Tibial nerve (tissue), 4 donors: ENCODE data around the gene SRR. TPM values are rescaled to one million over a fixed set of nuclear protein-coding genes. Genes with fewer than 3 reads are reported as not detected.

Experiments
- DNase-seq, 2 donors: peaks; one replicate each; pipeline ENCODE4 v3.0.0-alpha.2; 2019; ENCODE audit warnings: low spot score in 2 of 2
- H3K27ac ChIP-seq, 4 donors: fragments of 200-600 bp; sonication (generic) in 3 of 4; one replicate each; pipeline ENCODE4 v1.5.1; 2017 to 2019; ENCODE audit warnings: mild to moderate bottlenecking in 1 of 4
- H3K27me3 ChIP-seq, 2 donors: fragments of 200-600 bp; sonication (generic) in 1 of 2; one replicate each; pipeline versions ENCODE4 v1.5.1 to v1.6.0; 2017 to 2019
- H3K36me3 ChIP-seq, 3 donors: fragments of 200-600 bp; sonication (generic); one replicate each; pipeline ENCODE4 v1.5.1; 2018 to 2019
- H3K4me1 ChIP-seq, 4 donors: fragments of 200-600 bp; sonication (generic) in 3 of 4; one replicate each; pipeline ENCODE4 v1.5.1; 2017 to 2019
- H3K4me3 ChIP-seq, 4 donors: fragments of 200-600 bp; sonication (generic) in 3 of 4; one replicate each; pipeline ENCODE4 v1.5.1; 2017 to 2019; ENCODE audit warnings: mild to moderate bottlenecking in 1 of 4, moderate library complexity in 1 of 4
- H3K9me3 ChIP-seq, 4 donors: fragments of 200-600 bp; sonication (generic) in 3 of 4; one replicate each; pipeline ENCODE4 v1.5.1; 2017 to 2019
- EP300 ChIP-seq, 2 donors: sonication (generic); formaldehyde crosslinking; IDR thresholded peaks; one replicate each; pipeline ENCODE4 v1.6.1; 2017; ENCODE audit warnings: antibody characterized with exemption in 2 of 2, mild to moderate bottlenecking in 1 of 2
- POLR2A ChIP-seq, 2 donors: fragments of 450-650 bp; IDR thresholded peaks; one replicate each; pipeline ENCODE4 v1.6.1; 2017; ENCODE audit warnings: antibody characterized with exemption in 2 of 2, mild to moderate bottlenecking in 2 of 2, moderate library complexity in 2 of 2
- WGBS, 2 donors: methylation state at CpG; one replicate each; pipeline ENCODE4 v1.1.5; 2018; 5-methylcytosine and 5-hydroxymethylcytosine counted together
- total RNA-seq, 4 donors: library from RNA; depleted of rRNA; stranded (reverse); fragments of >200 nt; gene quantifications; one replicate each; pipeline ENCODE4 v1.1.0, GENCODE V29; 2016
- TF ChIP-seq, protein P1 (sequence below), 5 experiments: fragments of 200-600 bp in 3 of 5; fragments of 450-650 bp in 2 of 5; sonication (generic) in 3 of 5; IDR thresholded peaks; one replicate each; pipeline ENCODE4 v1.5.1; 2016 to 2019; ENCODE audit warnings: antibody characterized with exemption in 5 of 5, mild to moderate bottlenecking in 3 of 5, moderate library complexity in 2 of 5

Gene SRR
- total RNA-seq, 4 donors from 2014 or later = 6.3 to 13.8 (median 7.9) TPM

DNA sequence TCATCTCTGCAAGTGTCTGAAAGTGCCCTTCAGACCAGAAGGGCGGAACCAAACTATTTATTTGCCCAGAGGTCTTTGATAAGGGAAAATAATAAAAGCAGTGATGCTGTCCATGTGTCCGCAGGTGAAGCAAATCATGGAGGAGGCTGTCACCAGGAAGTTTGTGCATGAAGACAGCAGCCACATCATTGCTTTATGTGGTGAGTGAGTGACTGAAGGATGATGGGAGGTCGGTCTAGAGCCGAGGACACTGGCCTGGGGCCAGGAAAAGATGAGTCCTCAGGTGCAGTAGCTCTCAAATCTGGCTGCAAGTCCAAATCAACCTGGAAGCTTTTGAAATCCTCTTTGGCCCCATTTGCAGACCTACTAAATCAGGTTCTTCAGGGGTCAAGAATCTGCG lies 39.7 kb downstream of the SRR start:
- Histone ChIP-seq H3K4me1 (peaks cover 0 to 7% (median under 1%) of the 10 kb centered on the region in 4 donors), H3K9me3 (no peaks in the 10 kb centered on the region), H3K27me3 (no peaks in the 10 kb centered on the region), H3K4me3 (no peak overlapping the region), H3K27ac (no peak overlapping the region), H3K36me3 (peaks cover 0 to 48% (median 0%) of the 10 kb centered on the region in 3 donors)
- TF ChIP-seq POLR2A (IDR thresholded peaks at IDR 0.05) (no peak), EP300 (IDR thresholded peaks at IDR 0.05) (no peak)
- no peak for DNase-seq
- WGBS, 2 donors = 77 to 81% methylated on average over 5 of the region's 5 CpGs

DNA sequence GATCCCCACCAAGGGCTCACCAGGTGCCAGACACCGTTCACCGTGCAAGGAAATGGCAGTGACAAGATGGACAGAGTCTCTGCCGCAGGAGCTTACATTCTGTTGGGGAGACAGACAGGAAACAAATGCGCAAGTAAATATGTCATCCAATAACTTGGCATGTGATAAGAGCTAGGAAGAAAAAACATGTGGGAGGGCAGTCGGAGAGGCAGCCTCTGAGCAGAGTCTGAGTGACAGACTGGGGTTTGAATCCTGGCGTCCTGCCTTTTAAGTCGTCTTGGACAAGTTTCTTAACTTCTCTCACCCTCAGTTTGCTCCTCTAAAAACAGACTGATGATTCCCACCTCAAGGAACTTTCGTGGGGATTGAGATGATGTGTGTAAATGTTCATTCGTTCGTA lies 40.8 kb downstream of the SRR start:
- H3K27ac ChIP-seq = no peak overlapping the region
- no peaks in the 10 kb centered on the region for H3K4me1 ChIP-seq
- H3K9me3 ChIP-seq = no peaks in the 10 kb centered on the region
- 87% methylated on average over 10 of the region's 10 CpGs for WGBS, 2 donors
- H3K4me3 ChIP-seq = no peak overlapping the region
- TF ChIP-seq, protein P1, sequence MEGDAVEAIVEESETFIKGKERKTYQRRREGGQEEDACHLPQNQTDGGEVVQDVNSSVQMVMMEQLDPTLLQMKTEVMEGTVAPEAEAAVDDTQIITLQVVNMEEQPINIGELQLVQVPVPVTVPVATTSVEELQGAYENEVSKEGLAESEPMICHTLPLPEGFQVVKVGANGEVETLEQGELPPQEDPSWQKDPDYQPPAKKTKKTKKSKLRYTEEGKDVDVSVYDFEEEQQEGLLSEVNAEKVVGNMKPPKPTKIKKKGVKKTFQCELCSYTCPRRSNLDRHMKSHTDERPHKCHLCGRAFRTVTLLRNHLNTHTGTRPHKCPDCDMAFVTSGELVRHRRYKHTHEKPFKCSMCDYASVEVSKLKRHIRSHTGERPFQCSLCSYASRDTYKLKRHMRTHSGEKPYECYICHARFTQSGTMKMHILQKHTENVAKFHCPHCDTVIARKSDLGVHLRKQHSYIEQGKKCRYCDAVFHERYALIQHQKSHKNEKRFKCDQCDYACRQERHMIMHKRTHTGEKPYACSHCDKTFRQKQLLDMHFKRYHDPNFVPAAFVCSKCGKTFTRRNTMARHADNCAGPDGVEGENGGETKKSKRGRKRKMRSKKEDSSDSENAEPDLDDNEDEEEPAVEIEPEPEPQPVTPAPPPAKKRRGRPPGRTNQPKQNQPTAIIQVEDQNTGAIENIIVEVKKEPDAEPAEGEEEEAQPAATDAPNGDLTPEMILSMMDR (IDR thresholded peaks at IDR 0.05) = no peak
- TF ChIP-seq POLR2A (IDR thresholded peaks at IDR 0.05) (no peak), EP300 (IDR thresholded peaks at IDR 0.05) (no peak)
- peaks cover 0 to 48% (median 0%) of the 10 kb centered on the region in 3 donors for H3K36me3 ChIP-seq
- DNase-seq = no peak
- no peaks in the 10 kb centered on the region for H3K27me3 ChIP-seq

GRCh38 chr17:2346475-2346874 lies 42.7 kb downstream of the SRR start:
- Histone ChIP-seq H3K4me1 (no peaks in the 10 kb centered on the region), H3K4me3 (no peak overlapping the region), H3K9me3 (no peaks in the 10 kb centered on the region), H3K27me3 (no peaks in the 10 kb centered on the region), H3K36me3 (peaks cover 0 to 43% (median 0%) of the 10 kb centered on the region in 3 donors), H3K27ac (no peak overlapping the region)
- DNase-seq = no peak
- TF ChIP-seq EP300 (IDR thresholded peaks at IDR 0.05) = no peak
- TF ChIP-seq POLR2A (IDR thresholded peaks at IDR 0.05) = no peak
- TF ChIP-seq, protein P1 (IDR thresholded peaks at IDR 0.05) = no peak
- WGBS, 2 donors = 90% methylated on average over 8 of the region's 8 CpGs

DNA sequence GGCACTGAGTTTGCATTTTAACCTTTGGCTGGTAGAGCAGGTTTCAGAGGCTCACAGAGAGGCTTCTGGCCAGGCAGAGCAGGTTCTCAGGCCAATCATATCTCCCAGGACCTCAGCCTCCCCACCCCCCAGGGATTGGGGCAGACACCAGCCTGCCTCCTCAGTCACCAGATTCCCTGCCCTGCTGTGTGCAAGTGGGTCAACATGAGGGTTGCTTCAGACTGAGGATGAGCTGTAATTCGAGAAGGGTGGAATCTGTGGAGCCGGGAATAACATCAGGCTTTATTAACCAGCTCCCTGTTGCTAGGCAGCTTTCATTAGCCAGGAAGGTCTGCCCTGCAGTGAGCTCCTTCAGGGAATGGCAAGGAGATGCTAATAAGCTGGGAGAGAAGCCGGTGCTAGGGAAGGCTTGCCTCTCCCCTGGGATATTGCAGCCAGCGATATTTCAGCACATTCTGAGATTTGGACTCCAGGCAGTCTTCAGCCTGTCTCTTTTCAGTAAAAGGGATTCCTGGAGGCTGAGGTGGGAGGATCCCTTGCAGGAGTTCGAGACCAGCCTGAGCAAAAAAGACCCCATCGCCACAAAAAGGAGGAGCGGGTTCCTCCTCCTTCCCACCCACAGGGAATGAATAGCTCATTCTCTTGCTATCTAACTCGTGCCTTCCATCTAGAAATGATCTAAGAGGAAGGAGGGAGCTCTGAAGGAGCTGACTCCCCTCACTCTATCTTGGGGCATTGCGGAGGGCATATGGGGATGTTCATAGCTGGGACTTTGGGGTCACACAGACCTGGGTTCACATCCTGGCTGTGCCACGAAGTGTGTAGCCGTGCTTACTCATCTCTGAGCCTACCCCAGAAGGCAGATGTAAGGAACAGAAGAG lies 44.3 kb downstream of the SRR start:
- TF ChIP-seq POLR2A (IDR thresholded peaks at IDR 0.05) = no peak
- TF ChIP-seq, protein P1 (IDR thresholded peaks at IDR 0.05) = no peak
- TF ChIP-seq EP300 (IDR thresholded peaks at IDR 0.05) = no peak
- H3K4me3 ChIP-seq = no peak overlapping the region
- H3K36me3 ChIP-seq = peaks cover 0 to 33% (median 0%) of the 10 kb centered on the region in 3 donors
- peaks cover 0 to 1% (median 0%) of the 10 kb centered on the region in 4 donors for H3K4me1 ChIP-seq
- H3K27me3 ChIP-seq = no peaks in the 10 kb centered on the region
- WGBS, 2 donors = 49% methylated on average over 11 of the region's 11 CpGs
- no peak overlapping the region for H3K27ac ChIP-seq
- no peak for DNase-seq
- no peaks in the 10 kb centered on the region for H3K9me3 ChIP-seq

DNA sequence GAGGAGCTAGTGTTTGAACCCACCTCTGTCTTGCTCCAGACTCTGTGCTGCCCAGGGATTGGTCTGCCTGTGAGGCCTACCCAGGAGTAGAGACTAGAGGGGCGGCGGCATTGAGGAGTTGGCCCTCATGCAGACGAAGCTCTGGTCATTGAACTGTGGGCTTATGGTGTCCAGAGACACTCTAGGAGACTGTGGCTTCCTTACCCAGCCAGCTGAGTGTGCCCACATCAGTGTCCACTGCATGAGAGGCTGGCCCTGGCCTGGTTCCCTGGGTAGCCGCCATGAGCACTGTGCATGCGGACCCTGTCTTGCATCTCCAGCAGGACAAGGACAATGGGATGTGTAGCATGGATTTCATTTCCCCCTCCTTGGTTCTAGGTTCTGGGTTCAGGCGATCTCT lies 47.5 kb downstream of the SRR start:
- H3K4me1 ChIP-seq = peaks cover 0 to 4% (median 0%) of the 10 kb centered on the region in 4 donors
- no peak overlapping the region for H3K27ac ChIP-seq
- H3K27me3 ChIP-seq = no peaks in the 10 kb centered on the region
- H3K9me3 ChIP-seq = no peaks in the 10 kb centered on the region
- TF ChIP-seq EP300 (IDR thresholded peaks at IDR 0.05) (no peak), POLR2A (IDR thresholded peaks at IDR 0.05) (no peak)
- TF ChIP-seq, protein P1 (IDR thresholded peaks at IDR 0.05) = no peak
- H3K4me3 ChIP-seq = no peak overlapping the region
- no peak for DNase-seq
- peaks cover 0 to 8% (median 0%) of the 10 kb centered on the region in 3 donors for H3K36me3 ChIP-seq
- 95 to 98% methylated on average over 5 to 6 of the region's 6 CpGs for WGBS, 2 donors
